T follicular helper cell (primary cell): ENCODE results near the gene MARS1.
A peak's percentile ranks its signal among the peaks of the same experiment; 100 is the strongest.

ENCODE experiments used
- DNase-seq: peaks from one replicate; pipeline ENCODE4 v3.0.0-alpha.2; 2020; ENCODE audit warnings: low read depth

Gene MARS1

DNA sequence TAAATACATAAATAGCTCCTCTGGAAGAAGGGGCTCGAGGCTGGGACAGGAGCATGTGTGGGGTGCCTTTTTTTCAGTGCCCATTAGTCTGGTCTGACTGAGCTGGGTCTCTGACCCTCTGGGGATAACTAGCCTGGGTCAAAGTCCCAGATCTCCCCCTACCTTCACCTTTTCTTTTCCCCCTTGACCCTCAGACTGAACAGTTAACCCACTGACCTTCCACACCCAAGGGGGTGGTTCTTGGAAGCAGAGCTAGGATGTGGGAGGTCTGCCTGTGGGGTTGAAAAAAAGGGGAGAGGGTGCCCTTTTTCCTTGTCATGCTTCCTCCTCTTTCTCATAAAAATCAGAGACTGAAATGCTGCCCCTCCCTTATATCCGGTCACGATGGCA lies 29.2 kb upstream of the MARS1 start:
- DNase-seq: no peak

DNA sequence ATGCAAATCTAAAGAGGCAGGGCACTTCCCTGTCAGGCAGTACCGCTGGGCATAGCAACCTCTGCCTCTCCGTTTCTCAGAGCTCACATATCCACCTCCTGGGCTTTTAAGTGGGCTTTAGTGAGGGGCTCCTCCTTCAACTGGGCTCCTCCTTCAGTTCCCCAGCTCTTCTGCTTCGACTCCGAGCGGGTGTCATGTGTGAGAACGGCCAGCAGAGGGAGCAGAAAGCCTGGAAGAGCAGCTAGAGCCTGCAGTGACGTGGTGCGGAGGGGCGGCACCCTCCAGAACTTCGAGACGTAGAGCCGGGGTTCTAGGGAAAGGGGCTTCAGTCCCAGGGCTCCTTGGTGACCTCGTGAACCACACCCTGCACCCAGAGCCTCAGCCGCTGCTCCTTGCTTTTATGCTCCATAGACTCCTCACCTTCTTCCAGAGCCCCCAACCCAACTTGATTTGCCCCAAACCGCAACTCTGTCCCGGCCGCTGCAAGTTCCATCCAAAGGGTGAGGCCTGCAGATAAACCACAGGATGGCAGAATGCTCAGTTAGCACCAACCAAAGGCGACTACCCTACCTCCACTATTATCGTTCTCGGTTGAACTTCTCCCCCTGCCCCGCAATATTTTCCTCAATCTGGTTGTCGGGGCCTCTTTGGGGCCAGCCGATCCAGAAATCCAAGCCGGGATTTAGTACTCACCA lies 28.7 kb upstream of the MARS1 start:
- peak; percentile 90 for DNase-seq

DNA sequence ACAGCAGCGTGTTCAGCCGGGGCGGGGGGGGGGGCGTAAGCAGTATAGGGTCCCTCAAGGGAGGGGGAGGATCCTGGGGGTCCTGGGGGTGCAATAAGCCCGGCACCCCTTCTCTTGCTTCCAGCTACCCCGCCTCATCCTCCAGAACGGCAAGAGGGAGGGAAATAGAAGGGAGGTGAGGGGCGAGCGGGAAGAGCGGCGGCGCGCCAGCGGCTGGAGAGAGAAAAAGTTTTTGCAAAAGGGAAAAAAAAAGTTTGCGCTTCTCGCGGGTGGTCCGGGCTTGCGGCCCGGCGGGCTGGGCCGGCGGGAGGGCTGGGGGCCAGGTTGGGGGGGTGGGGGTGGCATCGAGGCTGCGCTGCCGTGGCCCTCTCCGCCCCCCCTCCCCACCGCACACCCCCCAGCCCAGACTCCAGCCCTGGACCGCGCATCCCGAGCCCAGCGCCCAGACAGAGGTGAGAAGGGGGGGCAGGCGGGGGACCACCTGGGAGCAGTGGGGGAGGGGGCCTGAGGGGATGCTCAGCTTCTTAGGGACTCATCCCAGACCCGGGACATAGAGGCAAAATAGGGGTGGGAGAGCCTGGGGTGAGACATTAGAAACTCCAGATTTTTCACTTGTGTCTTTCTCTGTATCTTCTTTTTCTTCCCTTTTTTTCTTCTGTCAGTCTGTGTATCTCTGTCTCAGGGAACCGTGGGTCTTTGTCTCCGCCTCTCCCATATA lies 28.0 kb upstream of the MARS1 start, which contains the start of gene GLI1:
Gene GLI1 (plus strand): TSS at position 36 of the 718 bp plus-strand sequence. CDS start 3,907 bp downstream, outside the sequence.
- DNase-seq: no peak

DNA sequence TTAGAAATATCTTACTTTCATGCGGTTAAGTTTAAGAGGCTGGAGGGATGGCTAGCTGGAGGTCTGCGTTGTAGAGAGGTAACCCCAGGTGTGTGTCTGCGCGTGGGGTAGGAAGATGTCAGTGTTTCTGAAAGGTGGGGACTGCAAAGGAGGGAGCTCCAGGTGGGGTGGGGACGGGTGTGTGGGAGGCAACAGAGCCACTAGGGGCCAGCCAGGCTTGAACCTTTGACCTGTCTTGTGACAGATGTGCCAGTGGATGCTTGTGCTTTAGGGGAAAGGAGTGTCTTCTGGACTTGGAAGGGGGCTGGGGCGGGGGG lies 27.4 kb upstream of the MARS1 start:
- DNase-seq: no peak

DNA sequence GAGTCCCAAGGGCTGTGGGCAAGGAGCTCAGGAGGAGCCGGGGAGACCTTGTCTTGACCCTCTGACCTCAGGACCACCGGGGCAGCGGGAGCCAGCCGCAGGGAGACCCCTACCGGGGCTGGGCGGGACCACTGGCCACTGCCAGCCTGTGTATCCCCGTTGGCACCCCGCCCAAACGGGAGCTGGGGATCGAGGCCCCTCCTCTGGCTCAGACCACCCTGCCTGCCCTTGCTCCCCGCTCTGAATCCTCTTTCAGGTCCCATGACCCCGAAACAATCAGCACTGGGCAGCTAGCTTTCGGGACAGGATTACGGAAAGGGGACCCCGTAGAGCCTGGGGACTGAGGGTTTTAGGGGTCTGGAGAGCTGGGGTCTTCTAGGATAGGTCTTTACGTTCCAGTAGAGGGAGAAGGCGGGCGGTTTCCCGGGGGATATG lies 27.0 kb upstream of the MARS1 start:
- no peak for DNase-seq

DNA sequence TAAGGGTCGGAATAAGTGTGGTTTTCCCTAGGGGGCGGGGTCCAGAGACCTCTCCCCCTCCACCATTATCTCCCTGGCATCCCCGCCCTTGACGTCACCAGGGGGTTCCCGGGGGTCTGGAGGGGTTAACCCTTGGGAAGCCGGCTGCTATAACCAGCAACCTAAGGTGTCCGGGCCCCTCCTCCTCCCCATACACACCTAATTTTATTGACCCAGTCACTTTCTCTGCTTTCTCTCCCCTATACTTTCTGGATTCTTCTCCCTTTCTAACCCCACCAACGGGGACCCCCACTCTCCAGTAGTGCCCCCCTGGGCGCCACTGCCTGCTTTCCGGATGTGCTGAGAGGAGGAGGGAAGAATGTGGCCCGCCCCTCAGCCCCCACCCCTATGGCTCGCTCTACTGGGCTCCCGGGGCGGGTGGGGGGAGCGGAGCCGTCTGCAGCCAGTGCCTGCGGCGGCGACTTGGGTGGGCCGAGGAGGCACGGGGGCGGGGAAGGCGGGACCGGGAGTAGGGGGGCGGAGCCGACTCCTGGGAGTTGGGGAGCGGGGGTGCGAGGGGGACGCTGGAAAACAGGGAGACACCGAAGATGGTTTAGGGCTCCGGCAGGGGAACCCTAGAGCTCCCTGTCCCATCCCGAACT lies 26.5 kb upstream of the MARS1 start:
- no peak for DNase-seq

DNA sequence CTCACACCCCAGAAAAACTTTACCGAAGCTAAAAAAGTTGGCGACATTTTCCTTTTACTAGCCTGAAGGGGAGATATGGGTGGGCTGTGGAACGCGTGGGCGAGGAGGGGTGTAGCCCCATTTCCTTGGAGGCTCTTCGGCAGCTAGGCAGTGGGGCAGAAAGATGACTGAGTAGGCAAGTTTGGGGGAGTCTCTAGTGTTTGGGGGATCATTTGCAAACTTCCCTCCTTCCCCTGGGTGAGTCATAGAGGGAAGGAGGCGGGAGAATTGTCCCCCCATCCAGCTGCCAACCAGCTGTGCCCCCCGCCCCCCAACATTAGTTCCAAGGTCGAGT lies 26.0 kb upstream of the MARS1 start:
- DNase-seq: no peak

DNA sequence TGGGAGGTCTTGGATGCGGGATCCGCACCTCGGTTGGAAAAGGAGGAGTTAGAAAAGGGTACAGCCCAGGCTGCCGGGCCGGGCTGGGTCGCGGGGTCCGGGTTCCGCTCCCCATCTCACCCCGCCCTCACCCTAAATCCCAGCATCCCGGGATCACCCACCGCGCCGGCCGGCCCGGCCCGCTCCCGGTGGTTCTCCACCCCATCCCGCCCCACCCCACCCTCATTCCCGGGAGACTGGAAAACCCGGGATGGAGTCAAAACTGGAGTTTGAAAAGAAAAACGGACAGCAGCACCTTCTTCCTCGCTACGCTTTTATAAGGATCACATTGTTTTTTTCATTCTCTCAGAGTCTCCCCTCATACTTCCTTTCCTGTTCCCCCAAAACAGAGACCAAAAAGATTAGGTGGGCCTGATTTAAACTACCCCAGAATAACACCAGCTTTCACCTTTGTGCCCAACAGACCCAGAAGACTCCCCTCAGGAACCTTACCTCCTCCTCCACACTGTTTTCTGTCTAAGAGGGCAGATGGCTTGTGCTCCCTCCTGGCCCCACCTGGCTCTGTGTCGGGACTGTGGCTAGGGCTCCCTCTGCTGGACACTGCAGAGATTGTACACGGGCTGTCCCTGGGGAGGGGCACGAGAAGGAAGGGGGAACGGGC lies 25.5 kb upstream of the MARS1 start:
- DNase-seq: peak; percentile 84

DNA sequence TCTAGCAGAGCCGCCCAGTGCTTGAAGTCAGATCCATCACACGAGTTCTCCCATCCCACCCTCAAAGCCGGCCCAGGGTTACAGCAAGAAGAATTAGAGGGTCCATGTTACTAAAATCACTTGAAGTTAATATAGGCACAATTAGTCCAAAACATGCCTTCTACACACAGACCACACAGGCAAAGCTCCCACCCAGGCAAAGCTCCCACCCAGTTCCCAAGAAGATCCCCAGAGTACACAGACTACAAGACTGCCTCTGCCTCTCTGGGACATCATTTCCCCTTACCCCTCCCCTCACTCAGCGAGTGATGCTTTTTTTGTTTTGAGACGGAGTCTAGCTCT lies 25.0 kb upstream of the MARS1 start:
- DNase-seq: no peak

DNA sequence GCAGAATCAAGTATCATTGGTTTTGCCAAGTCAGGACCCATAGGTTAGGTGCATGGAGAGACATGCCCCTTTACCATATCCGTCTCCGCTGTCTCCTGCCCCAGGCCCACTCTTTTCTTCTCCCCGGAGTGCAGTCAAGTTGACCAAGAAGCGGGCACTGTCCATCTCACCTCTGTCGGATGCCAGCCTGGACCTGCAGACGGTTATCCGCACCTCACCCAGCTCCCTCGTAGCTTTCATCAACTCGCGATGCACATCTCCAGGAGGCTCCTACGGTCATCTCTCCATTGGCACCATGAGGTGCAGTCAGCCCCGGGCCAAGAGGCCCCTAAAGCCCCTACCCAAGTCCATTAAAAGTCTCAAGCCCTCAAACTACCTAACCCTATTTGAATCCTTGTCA lies 23.3 kb upstream of the MARS1 start:
- DNase-seq: no peak

DNA sequence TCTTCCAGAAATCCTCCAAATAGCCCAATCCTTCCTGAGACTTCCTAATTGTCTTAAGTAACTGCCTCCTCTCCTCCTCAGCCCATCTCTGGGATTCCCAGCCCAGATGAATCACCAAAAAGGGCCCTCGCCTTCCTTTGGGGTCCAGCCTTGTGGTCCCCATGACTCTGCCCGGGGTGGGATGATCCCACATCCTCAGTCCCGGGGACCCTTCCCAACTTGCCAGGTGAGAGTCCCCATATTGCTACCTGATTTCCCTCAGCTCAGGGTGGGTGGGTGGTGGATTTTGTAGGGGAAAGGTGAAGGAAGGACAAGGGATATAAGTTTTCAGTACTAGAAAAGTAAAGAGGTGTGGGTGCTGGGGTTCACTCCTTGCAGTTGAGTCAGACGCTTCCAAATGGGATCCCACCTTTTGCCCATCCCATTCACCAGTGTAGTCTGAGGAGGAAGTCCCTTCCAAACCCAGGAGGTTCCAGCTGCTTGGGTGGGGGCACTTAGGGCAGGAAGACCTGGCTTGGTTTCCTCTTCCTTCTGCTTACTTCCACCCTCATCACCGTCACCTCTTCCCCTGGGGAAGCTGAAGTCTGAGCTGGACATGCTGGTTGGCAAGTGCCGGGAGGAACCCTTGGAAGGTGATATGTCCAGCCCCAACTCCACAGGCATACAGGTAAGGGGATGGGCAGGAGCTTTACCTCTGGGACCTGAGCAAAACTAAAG lies 22.7 kb upstream of the MARS1 start:
- no peak for DNase-seq

DNA sequence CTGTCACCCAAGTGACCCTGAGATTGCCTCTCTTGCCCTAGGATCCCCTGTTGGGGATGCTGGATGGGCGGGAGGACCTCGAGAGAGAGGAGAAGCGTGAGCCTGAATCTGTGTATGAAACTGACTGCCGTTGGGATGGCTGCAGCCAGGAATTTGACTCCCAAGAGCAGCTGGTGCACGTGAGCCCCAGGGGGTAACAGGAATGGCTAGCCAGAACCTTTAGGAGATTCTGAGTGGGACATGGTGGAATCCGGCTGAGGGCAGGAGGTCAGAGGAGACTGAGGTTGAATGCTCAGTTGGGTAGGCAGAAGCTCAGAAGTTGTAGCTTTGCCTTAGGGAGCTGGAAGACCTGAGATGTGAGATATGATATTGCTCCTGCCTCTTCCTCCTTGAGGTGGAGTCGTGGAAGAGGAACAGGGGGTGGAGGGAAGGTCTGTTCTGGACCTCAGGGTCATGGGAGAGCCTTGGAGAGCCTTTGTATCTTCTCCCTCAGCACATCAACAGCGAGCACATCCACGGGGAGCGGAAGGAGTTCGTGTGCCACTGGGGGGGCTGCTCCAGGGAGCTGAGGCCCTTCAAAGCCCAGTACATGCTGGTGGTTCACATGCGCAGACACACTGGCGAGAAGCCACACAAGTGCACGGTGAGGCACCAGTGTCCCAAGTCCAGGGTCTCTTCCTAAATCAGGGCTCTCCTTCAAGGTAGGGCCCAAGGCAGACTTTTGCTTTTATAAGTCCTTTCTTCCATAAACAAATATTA lies 21.9 kb upstream of the MARS1 start:
- DNase-seq: no peak

DNA sequence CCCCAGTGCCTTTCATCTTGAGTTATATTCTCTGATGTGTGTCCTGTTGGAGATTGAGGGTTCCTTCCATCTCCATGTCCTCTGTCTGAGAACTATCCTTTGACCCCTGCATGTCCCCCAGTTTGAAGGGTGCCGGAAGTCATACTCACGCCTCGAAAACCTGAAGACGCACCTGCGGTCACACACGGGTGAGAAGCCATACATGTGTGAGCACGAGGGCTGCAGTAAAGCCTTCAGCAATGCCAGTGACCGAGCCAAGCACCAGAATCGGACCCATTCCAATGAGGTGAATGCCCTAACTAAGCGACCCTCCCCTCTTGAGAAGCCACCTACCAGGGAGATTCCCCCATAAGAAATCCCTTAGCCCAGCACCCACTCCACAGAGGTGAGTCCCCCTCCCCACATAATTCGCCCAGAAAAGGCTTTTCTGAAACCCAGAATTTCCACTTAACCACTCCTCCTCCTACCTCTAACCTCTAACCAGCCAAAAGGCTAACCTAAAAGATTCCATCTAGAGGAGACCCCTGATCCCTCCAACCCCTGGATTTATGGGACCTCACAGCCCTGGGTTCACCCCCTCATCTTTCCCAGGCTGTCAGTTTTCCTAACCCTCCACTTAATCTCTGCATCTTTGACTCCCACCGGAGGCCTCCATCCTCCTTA lies 20.5 kb upstream of the MARS1 start:
- DNase-seq: no peak

DNA sequence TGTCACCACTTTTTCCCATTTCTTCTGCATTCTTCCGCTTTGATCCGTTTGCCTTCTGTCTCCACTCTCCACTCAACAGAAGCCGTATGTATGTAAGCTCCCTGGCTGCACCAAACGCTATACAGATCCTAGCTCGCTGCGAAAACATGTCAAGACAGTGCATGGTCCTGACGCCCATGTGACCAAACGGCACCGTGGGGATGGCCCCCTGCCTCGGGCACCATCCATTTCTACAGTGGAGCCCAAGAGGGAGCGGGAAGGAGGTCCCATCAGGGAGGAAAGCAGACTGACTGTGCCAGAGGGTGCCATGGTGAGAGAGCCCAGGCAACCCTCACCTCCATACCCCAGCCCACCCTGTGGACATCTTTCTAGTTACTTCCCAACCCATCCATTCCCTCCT lies 20.0 kb upstream of the MARS1 start:
- DNase-seq: no peak

DNA sequence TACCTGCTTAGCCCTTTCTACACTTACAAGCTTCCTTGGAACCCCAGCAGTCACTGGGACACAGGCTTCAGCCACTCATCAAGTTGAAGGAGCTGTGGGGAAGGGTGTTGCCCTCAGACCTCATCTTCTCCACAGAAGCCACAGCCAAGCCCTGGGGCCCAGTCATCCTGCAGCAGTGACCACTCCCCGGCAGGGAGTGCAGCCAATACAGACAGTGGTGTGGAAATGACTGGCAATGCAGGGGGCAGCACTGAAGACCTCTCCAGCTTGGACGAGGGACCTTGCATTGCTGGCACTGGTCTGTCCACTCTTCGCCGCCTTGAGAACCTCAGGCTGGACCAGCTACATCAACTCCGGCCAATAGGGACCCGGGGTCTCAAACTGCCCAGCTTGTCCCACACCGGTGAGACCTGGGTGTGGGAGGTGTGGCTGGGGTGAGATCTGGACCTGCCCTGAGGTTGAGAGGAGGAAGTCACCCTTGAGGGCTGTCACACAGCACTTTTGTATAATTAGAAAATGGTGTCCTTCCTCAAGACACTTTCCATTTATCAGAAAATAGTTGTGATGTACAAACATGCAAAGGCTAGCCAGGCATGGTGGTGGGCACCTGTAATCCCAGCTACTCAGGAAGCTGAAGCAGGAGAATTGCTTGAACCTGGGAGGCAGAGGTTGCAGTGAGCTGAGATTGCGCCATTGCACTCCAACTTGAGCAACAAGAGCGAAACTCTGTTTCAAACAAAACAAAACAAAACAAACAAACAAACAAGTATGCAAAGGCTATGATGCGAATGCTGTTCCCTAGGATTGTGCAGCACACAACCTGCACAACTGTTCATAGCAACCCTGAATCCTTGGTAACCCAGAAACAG lies 18.3 kb upstream of the MARS1 start:
- DNase-seq: no peak

DNA sequence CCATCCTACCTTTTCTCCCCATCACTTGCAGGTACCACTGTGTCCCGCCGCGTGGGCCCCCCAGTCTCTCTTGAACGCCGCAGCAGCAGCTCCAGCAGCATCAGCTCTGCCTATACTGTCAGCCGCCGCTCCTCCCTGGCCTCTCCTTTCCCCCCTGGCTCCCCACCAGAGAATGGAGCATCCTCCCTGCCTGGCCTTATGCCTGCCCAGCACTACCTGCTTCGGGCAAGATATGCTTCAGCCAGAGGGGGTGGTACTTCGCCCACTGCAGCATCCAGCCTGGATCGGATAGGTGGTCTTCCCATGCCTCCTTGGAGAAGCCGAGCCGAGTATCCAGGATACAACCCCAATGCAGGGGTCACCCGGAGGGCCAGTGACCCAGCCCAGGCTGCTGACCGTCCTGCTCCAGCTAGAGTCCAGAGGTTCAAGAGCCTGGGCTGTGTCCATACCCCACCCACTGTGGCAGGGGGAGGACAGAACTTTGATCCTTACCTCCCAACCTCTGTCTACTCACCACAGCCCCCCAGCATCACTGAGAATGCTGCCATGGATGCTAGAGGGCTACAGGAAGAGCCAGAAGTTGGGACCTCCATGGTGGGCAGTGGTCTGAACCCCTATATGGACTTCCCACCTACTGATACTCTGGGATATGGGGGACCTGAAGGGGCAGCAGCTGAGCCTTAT lies 17.4 kb upstream of the MARS1 start:
- DNase-seq: no peak

DNA sequence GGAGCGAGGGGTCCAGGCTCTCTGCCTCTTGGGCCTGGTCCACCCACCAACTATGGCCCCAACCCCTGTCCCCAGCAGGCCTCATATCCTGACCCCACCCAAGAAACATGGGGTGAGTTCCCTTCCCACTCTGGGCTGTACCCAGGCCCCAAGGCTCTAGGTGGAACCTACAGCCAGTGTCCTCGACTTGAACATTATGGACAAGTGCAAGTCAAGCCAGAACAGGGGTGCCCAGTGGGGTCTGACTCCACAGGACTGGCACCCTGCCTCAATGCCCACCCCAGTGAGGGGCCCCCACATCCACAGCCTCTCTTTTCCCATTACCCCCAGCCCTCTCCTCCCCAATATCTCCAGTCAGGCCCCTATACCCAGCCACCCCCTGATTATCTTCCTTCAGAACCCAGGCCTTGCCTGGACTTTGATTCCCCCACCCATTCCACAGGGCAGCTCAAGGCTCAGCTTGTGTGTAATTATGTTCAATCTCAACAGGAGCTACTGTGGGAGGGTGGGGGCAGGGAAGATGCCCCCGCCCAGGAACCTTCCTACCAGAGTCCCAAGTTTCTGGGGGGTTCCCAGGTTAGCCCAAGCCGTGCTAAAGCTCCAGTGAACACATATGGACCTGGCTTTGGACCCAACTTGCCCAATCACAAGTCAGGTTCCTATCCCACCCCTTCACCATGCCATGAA lies 16.8 kb upstream of the MARS1 start:
- DNase-seq: no peak

DNA sequence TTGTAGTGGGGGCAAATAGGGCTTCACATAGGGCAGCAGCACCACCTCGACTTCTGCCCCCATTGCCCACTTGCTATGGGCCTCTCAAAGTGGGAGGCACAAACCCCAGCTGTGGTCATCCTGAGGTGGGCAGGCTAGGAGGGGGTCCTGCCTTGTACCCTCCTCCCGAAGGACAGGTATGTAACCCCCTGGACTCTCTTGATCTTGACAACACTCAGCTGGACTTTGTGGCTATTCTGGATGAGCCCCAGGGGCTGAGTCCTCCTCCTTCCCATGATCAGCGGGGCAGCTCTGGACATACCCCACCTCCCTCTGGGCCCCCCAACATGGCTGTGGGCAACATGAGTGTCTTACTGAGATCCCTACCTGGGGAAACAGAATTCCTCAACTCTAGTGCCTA lies 16.2 kb upstream of the MARS1 start:
- no peak for DNase-seq

DNA sequence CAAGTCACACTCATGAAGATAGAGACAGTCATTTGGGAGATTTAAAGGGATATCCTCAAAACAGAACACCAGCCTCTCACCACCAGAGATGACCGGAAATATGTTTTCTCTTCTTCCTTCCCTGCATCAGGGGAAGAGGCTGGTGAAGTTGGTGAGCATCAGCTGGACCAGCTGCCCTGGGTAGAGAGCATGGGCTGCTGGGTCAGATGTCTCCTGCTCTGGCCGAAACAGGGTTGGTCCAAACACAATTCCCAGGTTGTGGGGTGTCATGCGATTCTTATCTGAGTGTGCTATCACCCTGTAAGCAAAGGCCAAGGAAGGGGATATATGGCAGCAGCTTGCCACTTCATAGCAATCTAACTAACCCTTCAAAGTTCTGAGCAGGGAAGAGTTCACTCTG lies 15.5 kb upstream of the MARS1 start:
- no peak for DNase-seq
